Fibroblast of lung (primary cell): ENCODE data around the gene PRRG3.

ENCODE experiments used
- EZH2 ChIP-seq: IDR thresholded peaks from 2 replicates; pipeline ENCODE4 v1.5.1; 2012; ENCODE audit warnings: low read length, control low read depth, mild to moderate bottlenecking; ENCODE audit errors: missing control alignments
- TF ChIP-seq, protein P1 (sequence below), 2 donors: IDR thresholded peaks in 1 of 2; conservative IDR thresholded peaks in 1 of 2; 1 replicate in 1 of 2; 2 replicates in 1 of 2; pipeline ENCODE4 v1.5.1; 2011 to 2012; ENCODE audit warnings: low read length in 2 of 2, control low read depth in 1 of 2, inconsistent platforms in 1 of 2, low read depth in 1 of 2, mild to moderate bottlenecking in 1 of 2

DNA sequence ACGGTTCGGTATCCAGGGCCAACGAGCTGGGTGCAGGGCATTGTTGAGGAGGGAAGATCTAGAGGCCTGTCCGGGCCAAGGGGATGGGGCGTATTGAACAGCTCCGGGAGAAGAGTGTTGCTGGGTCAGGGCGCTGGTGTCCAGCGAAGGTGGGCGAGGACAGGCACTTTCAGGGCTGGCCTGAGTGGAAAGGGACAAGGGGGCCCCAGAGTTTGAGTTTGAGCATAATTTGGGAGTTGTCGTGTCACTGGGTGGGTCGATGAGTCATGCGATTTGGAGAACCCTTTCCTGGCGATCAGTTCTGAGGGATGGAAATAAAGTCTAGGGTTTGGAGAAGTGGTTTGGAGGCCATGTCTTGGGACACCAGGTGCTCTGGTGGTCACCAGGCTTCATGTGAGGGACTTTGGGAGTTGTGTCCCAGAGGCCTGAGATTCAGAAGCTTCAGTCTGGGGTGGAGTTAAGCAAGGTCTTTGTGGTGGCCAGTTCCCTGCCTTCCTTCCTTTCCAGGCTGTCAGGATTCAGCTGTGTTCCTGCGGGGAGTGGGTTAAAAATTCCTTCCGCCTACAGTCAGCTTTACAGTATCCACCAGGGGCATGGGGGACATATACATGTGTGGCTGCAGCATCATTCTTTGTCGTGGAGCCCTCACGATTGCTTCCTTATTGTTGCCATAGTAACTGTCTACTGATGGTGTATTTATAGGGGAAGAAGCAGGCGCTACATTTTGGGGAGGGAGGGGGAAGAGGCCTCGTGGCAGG lies 504 bp downstream of the PRRG3 start:
- TF ChIP-seq EZH2: no peak
- TF ChIP-seq, protein P1, sequence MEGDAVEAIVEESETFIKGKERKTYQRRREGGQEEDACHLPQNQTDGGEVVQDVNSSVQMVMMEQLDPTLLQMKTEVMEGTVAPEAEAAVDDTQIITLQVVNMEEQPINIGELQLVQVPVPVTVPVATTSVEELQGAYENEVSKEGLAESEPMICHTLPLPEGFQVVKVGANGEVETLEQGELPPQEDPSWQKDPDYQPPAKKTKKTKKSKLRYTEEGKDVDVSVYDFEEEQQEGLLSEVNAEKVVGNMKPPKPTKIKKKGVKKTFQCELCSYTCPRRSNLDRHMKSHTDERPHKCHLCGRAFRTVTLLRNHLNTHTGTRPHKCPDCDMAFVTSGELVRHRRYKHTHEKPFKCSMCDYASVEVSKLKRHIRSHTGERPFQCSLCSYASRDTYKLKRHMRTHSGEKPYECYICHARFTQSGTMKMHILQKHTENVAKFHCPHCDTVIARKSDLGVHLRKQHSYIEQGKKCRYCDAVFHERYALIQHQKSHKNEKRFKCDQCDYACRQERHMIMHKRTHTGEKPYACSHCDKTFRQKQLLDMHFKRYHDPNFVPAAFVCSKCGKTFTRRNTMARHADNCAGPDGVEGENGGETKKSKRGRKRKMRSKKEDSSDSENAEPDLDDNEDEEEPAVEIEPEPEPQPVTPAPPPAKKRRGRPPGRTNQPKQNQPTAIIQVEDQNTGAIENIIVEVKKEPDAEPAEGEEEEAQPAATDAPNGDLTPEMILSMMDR (conservative IDR thresholded peaks at IDR 0.05 in 1 of 2, IDR thresholded peaks at IDR 0.05 in 1 of 2; ENCODE audit: low read depth in 1 of 2, low read length in 2 of 2): no peak
